ENCODE results near the gene YWHAQ. TPM values are rescaled to one million over a fixed set of nuclear protein-coding genes. Genes with fewer than 3 reads are reported as not detected.

Gene YWHAQ
- total RNA-seq, 4 donors from 2014 or later = 40.3 to 63.7 (median 48.4) TPM

DNA sequence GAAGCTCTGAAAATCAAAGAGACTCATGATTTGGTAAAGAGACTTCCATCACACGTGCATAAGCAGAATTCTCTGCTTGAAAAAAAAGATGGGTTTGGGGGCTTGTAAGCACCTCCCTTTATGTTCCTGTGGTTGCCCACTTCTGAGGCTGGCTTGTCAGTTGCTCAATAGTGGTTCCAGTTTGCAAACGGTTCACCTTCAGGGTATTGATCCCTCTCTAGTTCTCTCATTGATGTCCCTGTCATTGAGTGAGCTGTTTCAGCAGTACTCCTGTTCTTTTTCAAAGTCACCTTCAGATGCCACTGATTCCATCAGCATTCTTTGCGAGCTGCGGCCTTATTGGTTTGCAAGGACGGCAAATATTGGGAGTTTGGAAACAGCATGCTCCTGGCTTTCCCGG, 17.1 kb upstream of the YWHAQ start:
- TF ChIP-seq CTCF (IDR thresholded peaks at IDR 0.05 in 4 of 5, conservative IDR thresholded peaks at IDR 0.05 in 1 of 5) = no peak
- TF ChIP-seq POLR2A (IDR thresholded peaks at IDR 0.05) = no peak
- Histone ChIP-seq H3K9me3 (no peaks in the 10 kb centered on the region), H3K27me3 (no peaks in the 10 kb centered on the region), H3K4me3 (no peak overlapping the region), H3K27ac (no peak overlapping the region), H3K36me3 (no peaks in the 10 kb centered on the region), H3K4me1 (no peaks in the 10 kb centered on the region)
- ATAC-seq (no peak), DNase-seq (no peak)
- in situ Hi-C loops (cut with MboI; ENCODE audit: low sequenced_read_pairs in 4 of 4) (loop anchor here in 1 of 4 donors (25.0 kb wide), 1 partner anchor 389 kb away; the partner anchor contains the start of gene KLF11), intact Hi-C loops (cut with DNase I; ENCODE audit: low total_unique reads) (no loop called here)

DNA sequence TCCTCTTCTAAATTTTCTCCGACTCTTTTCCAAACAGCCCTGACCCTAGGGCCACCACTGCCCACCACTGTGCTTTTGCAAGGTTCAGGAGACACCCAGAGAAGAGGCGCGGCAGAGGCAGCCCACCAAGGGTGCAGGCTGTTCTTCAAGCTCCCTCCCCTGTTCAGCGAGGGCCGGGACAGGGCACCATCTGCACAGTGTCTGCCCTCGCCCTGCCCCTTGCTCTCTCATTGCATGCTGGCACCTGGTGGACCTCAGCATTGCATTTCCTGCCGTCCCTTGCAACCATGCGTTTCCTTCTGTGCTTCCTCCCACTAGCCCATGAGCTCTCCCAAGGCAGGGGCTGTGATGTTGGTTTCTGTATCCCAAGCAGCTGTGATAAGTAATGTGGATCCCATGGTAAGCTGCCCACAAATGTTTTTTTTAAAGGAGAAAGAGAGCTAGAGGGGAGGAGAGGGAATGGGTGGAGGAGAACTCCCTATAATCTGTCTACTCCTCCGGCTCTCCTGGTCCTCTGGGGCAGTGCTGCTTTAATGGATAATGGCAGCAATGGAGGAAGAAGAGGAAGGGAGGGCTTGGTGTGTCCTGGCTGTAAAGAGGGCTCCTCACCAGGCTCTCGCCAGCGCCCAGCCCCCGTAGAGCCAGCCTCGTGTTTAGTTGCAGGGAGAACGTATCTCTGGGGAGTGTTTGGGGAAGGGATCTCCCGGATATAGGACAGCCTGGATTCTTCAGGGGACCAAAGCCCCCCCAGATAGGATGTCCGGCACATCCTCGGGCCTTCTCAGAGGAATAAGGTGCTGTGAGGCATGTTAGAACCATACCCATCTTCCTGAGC, 15.6 kb upstream of the YWHAQ start:
- intact Hi-C loops (cut with DNase I; ENCODE audit: low total_unique reads) = no loop called here
- Histone ChIP-seq H3K27ac (no peak overlapping the region), H3K27me3 (no peaks in the 10 kb centered on the region), H3K4me1 (no peaks in the 10 kb centered on the region), H3K9me3 (no peaks in the 10 kb centered on the region), H3K4me3 (no peak overlapping the region), H3K36me3 (no peaks in the 10 kb centered on the region)
- TF ChIP-seq POLR2A (IDR thresholded peaks at IDR 0.05) = no peak
- TF ChIP-seq CTCF (IDR thresholded peaks at IDR 0.05 in 4 of 5, conservative IDR thresholded peaks at IDR 0.05 in 1 of 5) = no peak
- ATAC-seq (no peak), DNase-seq (no peak)
- in situ Hi-C loops (cut with MboI; ENCODE audit: low sequenced_read_pairs in 4 of 4) = loop anchor here in 1 of 4 donors (25.0 kb wide), 1 partner anchor 391 kb away; the partner anchor contains the start of gene KLF11

GRCh38 chr2:9644603-9645002, 13.8 kb upstream of the YWHAQ start:
- no peak overlapping the region for H3K4me3 ChIP-seq
- TF ChIP-seq POLR2A (IDR thresholded peaks at IDR 0.05) (no peak), CTCF (IDR thresholded peaks at IDR 0.05 in 4 of 5, conservative IDR thresholded peaks at IDR 0.05 in 1 of 5) (no peak)
- in situ Hi-C loops (cut with MboI; ENCODE audit: low sequenced_read_pairs in 4 of 4) = loop anchor here in 1 of 4 donors (25.0 kb wide), 1 partner anchor 393 kb away; the partner anchor contains the start of gene KLF11
- peaks cover 0 to under 1% of the 10 kb centered on the region in 2 donors for H3K4me1 ChIP-seq
- intact Hi-C loops (cut with DNase I; ENCODE audit: low total_unique reads) = no loop called here
- H3K27me3 ChIP-seq = no peaks in the 10 kb centered on the region
- H3K9me3 ChIP-seq = no peaks in the 10 kb centered on the region
- no peak for ATAC-seq
- no peaks in the 10 kb centered on the region for H3K36me3 ChIP-seq
- no peak for DNase-seq
- no peak overlapping the region for H3K27ac ChIP-seq

- Histone ChIP-seq H3K4me3 (no peak overlapping the region), H3K36me3 (no peaks in the 10 kb centered on the region), H3K9me3 (no peaks in the 10 kb centered on the region), H3K27me3 (no peaks in the 10 kb centered on the region), H3K27ac (no peak overlapping the region), H3K4me1 (peaks cover 0 to 5% of the 10 kb centered on the region in 2 donors)
- intact Hi-C loops (cut with DNase I; ENCODE audit: low total_unique reads) (no loop called here), in situ Hi-C loops (cut with MboI; ENCODE audit: low sequenced_read_pairs in 4 of 4) (loop anchor here in 1 of 4 donors (25.0 kb wide), 1 partner anchor 393 kb away; the partner anchor contains the start of gene KLF11)
- no peak for ATAC-seq
- DNase-seq = no peak
- TF ChIP-seq POLR2A (IDR thresholded peaks at IDR 0.05) (no peak), CTCF (IDR thresholded peaks at IDR 0.05 in 4 of 5, conservative IDR thresholded peaks at IDR 0.05 in 1 of 5) (no peak)
Observed at GRCh38 chr2:9644021-9644420, 13.2 kb upstream of the YWHAQ start.

Measured in gastrocnemius medialis (tissue), 4 donors.